ENCODE measurements around the gene GPRIN3.

- TF ChIP-seq CTCF (conservative IDR thresholded peaks at IDR 0.05; ENCODE audit: low read length) (no peak), EZH2phosphoT487 (IDR thresholded peaks at IDR 0.05; ENCODE audit: borderline replicate concordance) (no peak)
These were observed 111.4 kb downstream of the GPRIN3 start for GRCh38 chr4:89196056-89196674.

All from Loucy (cell line).